ENCODE results near the gene TBC1D9B.

GRCh38 chr5:179867079-179867465 lies 40.6 kb downstream of the TBC1D9B start:
- no peak for TF ChIP-seq CTCF (IDR thresholded peaks at IDR 0.05)
- TF ChIP-seq POLR2A (IDR thresholded peaks at IDR 0.05): no peak

Measured in uterus (tissue), 2 donors.